ENCODE data around the gene NUDT1.

Gene NUDT1

DNA sequence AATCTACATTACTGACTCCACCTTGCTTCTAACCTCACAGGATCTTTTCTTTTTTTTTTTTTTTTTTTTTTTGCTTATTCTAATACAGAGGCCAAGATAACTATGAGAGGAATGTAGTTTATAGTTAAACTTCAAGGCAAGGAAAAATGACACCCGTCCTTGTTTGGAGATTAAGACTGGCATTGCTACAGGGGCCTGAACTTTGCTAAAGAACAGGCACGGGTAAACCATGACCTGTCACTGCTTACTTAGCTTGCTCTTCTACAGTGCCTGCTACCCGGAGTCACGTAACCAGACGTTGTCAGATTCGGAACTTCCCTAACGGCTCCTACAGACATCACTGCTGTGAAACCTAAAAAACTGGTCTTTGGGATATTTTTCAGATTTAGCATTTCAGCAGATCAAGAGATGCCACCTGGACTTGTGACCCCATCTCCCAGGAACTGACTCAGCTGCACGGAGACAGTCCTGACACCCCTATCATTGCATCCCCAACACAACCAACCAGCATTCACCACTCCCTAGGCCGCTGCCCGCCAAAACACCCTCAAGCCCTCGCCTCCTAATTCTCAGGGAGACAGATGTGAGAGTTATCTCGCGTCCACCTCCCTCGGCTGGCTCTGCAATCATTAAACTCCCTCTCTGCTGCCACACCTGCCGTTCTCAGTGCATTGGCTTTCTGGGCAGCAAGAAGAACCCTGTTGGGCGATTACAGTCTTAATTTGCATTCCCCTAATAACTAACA lies 36.8 kb upstream of the NUDT1 start:
- no peaks in the 10 kb centered on the region for H4K20me1 ChIP-seq (ENCODE audit: low read depth, low read length)
- H3F3A ChIP-seq (ENCODE audit: insufficient read depth), result no peaks in the 10 kb centered on the region
- H3K79me2 ChIP-seq (ENCODE audit: insufficient read depth, low read length), result no peaks in the 10 kb centered on the region
- no peaks in the 10 kb centered on the region for H3K36me3 ChIP-seq (ENCODE audit: low read length)
- no peak overlapping the region for H3K9ac ChIP-seq (ENCODE audit: low read length)
- H3K27ac ChIP-seq (ENCODE audit: low read depth, low read length), result no peak overlapping the region
- TF ChIP-seq EZH2phosphoT487 (conservative IDR thresholded peaks at IDR 0.05; ENCODE audit: low read length), result no peak
- TF ChIP-seq, protein P1, sequence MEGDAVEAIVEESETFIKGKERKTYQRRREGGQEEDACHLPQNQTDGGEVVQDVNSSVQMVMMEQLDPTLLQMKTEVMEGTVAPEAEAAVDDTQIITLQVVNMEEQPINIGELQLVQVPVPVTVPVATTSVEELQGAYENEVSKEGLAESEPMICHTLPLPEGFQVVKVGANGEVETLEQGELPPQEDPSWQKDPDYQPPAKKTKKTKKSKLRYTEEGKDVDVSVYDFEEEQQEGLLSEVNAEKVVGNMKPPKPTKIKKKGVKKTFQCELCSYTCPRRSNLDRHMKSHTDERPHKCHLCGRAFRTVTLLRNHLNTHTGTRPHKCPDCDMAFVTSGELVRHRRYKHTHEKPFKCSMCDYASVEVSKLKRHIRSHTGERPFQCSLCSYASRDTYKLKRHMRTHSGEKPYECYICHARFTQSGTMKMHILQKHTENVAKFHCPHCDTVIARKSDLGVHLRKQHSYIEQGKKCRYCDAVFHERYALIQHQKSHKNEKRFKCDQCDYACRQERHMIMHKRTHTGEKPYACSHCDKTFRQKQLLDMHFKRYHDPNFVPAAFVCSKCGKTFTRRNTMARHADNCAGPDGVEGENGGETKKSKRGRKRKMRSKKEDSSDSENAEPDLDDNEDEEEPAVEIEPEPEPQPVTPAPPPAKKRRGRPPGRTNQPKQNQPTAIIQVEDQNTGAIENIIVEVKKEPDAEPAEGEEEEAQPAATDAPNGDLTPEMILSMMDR (IDR thresholded peaks at IDR 0.05; ENCODE audit: insufficient read depth, low read length, poor library complexity, severe bottlenecking), result no peak
- H2AFZ ChIP-seq (ENCODE audit: low read depth, low read length, severe bottlenecking), result no peak overlapping the region
- no peaks in the 10 kb centered on the region for H3K9me2 ChIP-seq (replicated peaks; ENCODE audit: insufficient read depth, low read length)
- no peaks in the 10 kb centered on the region for H3K27me3 ChIP-seq (ENCODE audit: low read length)
- H3K4me2 ChIP-seq (ENCODE audit: low read depth, low read length, poor library complexity, severe bottlenecking), result no peak overlapping the region
- no peak overlapping the region for H3K4me3 ChIP-seq (ENCODE audit: insufficient read depth, low read length, poor library complexity, severe bottlenecking)
- H3K9me3 ChIP-seq (ENCODE audit: insufficient read depth, low read length), result no peaks in the 10 kb centered on the region

DNA sequence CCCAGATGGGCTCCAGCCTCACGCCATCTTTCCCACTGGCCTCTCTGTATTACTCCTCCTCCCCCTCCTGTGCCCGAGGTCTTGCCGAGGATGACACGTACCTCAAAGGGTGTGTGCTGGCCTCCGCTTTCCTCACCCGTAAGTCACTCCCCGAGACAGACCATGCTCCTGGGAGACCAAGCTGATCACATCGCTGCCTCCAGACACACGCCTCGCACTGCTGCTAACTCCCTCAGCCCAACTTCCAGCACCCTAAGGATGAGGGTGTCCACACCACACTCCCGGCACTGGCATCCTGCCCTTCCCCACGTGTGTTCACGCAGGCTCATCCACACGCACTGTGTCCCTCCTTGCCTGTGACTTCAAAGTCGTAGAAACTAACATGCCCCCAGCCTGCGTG lies 33.3 kb upstream of the NUDT1 start:
- no peaks in the 10 kb centered on the region for H4K20me1 ChIP-seq (ENCODE audit: low read depth, low read length)
- H3K4me2 ChIP-seq (ENCODE audit: low read depth, low read length, poor library complexity, severe bottlenecking), result no peak overlapping the region
- 0 out of 2 replicates have a peak, but pooled peaks cover 4% of the 10 kb centered on the region for H3K36me3 ChIP-seq (ENCODE audit: low read length)
- H3K9me3 ChIP-seq (ENCODE audit: insufficient read depth, low read length), result no peaks in the 10 kb centered on the region
- H2AFZ ChIP-seq (ENCODE audit: low read depth, low read length, severe bottlenecking), result no peak overlapping the region
- H3K4me3 ChIP-seq (ENCODE audit: insufficient read depth, low read length, poor library complexity, severe bottlenecking), result no peak overlapping the region
- H3K27me3 ChIP-seq (ENCODE audit: low read length), result no peaks in the 10 kb centered on the region
- no peak for TF ChIP-seq EZH2phosphoT487 (conservative IDR thresholded peaks at IDR 0.05; ENCODE audit: low read length)
- TF ChIP-seq, protein P1 (IDR thresholded peaks at IDR 0.05; ENCODE audit: insufficient read depth, low read length, poor library complexity, severe bottlenecking), result no peak
- H3F3A ChIP-seq (ENCODE audit: insufficient read depth), result no peaks in the 10 kb centered on the region
- no peaks in the 10 kb centered on the region for H3K79me2 ChIP-seq (ENCODE audit: insufficient read depth, low read length)
- H3K9me2 ChIP-seq (replicated peaks; ENCODE audit: insufficient read depth, low read length), result no peaks in the 10 kb centered on the region
- H3K27ac ChIP-seq (ENCODE audit: low read depth, low read length), result no peak overlapping the region
- H3K9ac ChIP-seq (ENCODE audit: low read length), result no peak overlapping the region

DNA sequence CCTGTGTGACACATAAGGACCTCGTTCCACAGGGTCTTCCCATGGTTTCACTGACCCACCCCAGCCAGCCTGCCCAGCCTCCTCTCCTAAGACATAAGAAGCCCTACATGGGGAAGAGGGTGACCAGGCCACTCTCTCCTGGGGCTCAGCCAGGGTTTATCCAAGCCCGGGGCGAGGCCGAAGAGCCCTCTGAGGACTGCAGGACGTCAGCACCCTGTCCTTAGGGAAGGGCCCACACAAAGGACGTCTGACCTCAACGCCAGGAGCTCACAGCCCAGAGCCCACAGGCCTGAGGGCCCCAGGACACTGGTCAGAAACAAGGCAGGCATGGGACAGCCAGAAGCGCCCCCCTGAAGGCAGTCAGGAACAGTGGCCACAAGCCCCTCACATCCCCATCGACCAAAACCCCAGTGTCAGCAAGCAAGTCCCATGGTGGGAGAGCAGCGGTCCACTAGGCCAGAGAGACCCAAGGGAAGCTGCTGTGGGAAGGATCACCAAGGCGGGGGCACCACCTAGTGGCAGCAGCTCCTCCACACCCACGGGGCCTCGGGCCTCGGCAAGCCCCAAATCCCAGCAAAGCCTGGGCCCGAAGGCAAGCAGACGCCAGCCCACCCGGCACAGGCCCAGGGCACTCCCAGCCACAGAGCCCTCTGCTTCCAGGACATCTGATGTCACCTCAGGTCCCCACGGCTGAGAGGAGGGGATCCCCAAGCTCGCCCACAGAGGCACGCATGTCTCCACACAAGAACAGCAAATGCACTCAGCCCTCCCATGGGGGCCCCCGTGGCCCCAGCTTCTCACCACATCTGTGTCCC lies 32.7 kb upstream of the NUDT1 start:
- no peaks in the 10 kb centered on the region for H3K9me3 ChIP-seq (ENCODE audit: insufficient read depth, low read length)
- no peak for TF ChIP-seq EZH2phosphoT487 (conservative IDR thresholded peaks at IDR 0.05; ENCODE audit: low read length)
- TF ChIP-seq, protein P1 (IDR thresholded peaks at IDR 0.05; ENCODE audit: insufficient read depth, low read length, poor library complexity, severe bottlenecking), result peak; percentile 26
- H3K4me2 ChIP-seq (ENCODE audit: low read depth, low read length, poor library complexity, severe bottlenecking), result no peak overlapping the region
- H3K27me3 ChIP-seq (ENCODE audit: low read length), result no peaks in the 10 kb centered on the region
- H3F3A ChIP-seq (ENCODE audit: insufficient read depth), result no peaks in the 10 kb centered on the region
- H3K79me2 ChIP-seq (ENCODE audit: insufficient read depth, low read length), result no peaks in the 10 kb centered on the region
- H2AFZ ChIP-seq (ENCODE audit: low read depth, low read length, severe bottlenecking), result no peak overlapping the region
- no peaks in the 10 kb centered on the region for H4K20me1 ChIP-seq (ENCODE audit: low read depth, low read length)
- no peak overlapping the region for H3K27ac ChIP-seq (ENCODE audit: low read depth, low read length)
- H3K9me2 ChIP-seq (replicated peaks; ENCODE audit: insufficient read depth, low read length), result no peaks in the 10 kb centered on the region
- H3K4me3 ChIP-seq (ENCODE audit: insufficient read depth, low read length, poor library complexity, severe bottlenecking), result no peak overlapping the region
- H3K9ac ChIP-seq (ENCODE audit: low read length), result no peak overlapping the region
- H3K36me3 ChIP-seq (ENCODE audit: low read length), result 0 out of 2 replicates have a peak, but pooled peaks cover 4% of the 10 kb centered on the region

Data from SU-DHL-6 (cell line).